Dendritic cell treated with granulocyte-macrophage colony-stimulating factor and Interleukin-4, amounts not matched to agents 40 ng/mL and 50 ng/mL, for 4 days (primary cell): ENCODE data around the gene RCN2.

Source experiments
- H3K27ac Mint-ChIP-seq: one replicate; pipeline ENCODE4 v1.8.0; 2022; ENCODE audit warnings: mild to moderate bottlenecking, mixed read lengths
- H3K27me3 Mint-ChIP-seq: one replicate; pipeline ENCODE4 v1.8.0; 2022; ENCODE audit warnings: mild to moderate bottlenecking, mixed read lengths
- H3K36me3 Mint-ChIP-seq: one replicate; pipeline ENCODE4 v1.8.0; 2022; ENCODE audit warnings: low read depth, mixed read lengths
- H3K4me1 Mint-ChIP-seq: one replicate; pipeline ENCODE4 v1.8.0; 2022; ENCODE audit warnings: low read depth, mixed read lengths
- H3K4me3 Mint-ChIP-seq: one replicate; pipeline ENCODE4 v1.8.0; 2022; ENCODE audit warnings: mild to moderate bottlenecking, moderate library complexity, mixed read lengths
- H3K9me3 Mint-ChIP-seq: one replicate; pipeline ENCODE4 v1.8.0; 2022; ENCODE audit warnings: mixed read lengths
- intact Hi-C: fragments of 100-400 bp; cut with micrococcal nuclease; formaldehyde crosslinking; loops from one replicate; pipeline ENCODE4 v1.15.0; 2022

Gene RCN2

DNA sequence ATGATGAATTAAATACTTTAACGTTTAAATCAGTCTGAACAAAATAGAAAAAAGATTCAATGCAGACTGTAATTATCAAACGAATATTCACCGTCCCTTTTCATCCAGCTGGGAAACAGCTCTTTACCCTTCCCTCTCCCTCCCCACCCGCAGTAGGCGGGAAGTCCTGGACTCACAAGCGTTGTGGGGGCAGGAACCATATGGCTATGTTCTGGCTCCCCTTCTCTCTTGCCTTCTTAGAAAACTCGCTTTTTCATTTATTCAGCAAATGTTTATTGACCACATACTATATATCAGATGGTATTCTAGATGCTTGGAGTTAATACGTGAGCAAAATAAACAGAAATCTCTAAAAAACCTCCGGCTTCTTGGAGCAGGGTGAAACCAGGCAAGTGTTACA lies 25.7 kb upstream of the RCN2 start:
- intact Hi-C loops = loop anchor here (2.0 kb wide), 1 partner anchor 25 kb away; the partner anchor contains the start of gene RCN2
- Mint-ChIP-seq H3K4me3 (peak overlapping the region; percentile 90), H3K9me3 (no peaks in the 10 kb centered on the region), H3K36me3 (peaks cover 6% of the 10 kb centered on the region), H3K27me3 (peaks cover 5% of the 10 kb centered on the region), H3K27ac (peak overlapping the region; percentile 87), H3K4me1 (peaks cover 42% of the 10 kb centered on the region)

DNA sequence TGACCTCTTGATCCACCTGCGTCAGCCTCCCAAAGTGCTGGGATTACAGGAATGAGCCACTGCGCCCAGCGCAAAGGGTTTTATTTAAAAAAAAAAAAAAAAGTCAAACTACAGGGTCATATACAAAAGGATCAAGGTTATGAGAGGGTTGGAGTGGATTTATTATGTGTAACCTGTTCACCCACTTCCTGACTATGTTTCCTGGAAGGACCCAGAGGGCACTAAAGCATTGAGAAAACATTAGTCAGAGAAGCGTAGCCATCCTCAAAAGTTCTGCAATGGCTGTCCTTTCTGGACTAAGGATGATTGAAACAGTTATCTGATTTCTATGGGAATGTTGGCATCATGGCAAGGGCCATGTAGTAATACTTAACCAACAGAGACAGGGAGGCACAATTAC lies 19.1 kb upstream of the RCN2 start:
- no peaks in the 10 kb centered on the region for H3K9me3 Mint-ChIP-seq
- peaks cover 9% of the 10 kb centered on the region for H3K27me3 Mint-ChIP-seq
- H3K4me1 Mint-ChIP-seq = peaks cover 10% of the 10 kb centered on the region
- intact Hi-C loops = no loop called here
- H3K36me3 Mint-ChIP-seq = no peaks in the 10 kb centered on the region
- no peak overlapping the region for H3K4me3 Mint-ChIP-seq
- no peak overlapping the region for H3K27ac Mint-ChIP-seq

DNA sequence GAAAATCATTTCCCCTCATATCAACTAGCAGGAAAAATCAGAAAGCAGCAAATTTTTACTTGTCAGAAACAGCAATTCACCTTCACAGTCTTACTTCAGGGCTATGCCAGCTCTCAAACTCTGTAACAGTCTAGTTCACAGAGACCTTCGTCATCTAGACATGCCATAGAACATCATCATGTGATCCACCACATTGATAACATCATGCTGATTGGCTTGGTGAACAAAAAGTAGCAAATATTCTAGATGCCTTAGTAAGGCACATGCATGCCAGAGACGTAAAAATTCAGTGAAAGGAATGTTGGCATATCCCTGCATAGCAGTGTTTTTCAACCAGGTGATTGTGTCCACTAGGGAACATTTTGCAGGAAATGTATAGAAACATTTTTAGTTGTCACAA lies 17.8 kb upstream of the RCN2 start:
- Mint-ChIP-seq H3K4me1 (no peaks in the 10 kb centered on the region), H3K9me3 (no peaks in the 10 kb centered on the region), H3K27ac (no peak overlapping the region), H3K36me3 (no peaks in the 10 kb centered on the region), H3K4me3 (no peak overlapping the region), H3K27me3 (peaks cover 11% of the 10 kb centered on the region)
- intact Hi-C loops = no loop called here

DNA sequence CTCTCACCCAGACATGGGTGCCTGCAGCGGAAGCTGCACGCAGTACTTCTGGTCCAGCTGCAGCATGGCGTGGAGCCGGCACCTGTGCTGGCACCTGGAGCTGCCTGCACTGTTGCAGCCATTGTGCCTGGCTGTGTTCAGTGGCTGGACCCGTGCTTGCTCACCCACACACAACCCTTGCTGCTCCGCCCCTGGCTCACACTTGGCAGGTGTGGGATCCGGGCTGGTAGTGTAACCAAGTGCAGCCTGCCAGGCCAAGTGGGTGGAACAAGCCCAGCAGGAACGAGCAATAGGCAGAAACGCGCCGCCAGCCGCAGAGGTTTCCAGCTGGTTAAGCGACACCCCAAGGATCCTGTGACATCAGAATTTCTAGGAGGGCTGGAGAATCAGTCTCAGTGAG lies 15.2 kb upstream of the RCN2 start:
- Mint-ChIP-seq H3K27me3 (peaks cover 12% of the 10 kb centered on the region), H3K4me3 (no peak overlapping the region), H3K27ac (no peak overlapping the region), H3K9me3 (no peaks in the 10 kb centered on the region), H3K36me3 (no peaks in the 10 kb centered on the region), H3K4me1 (no peaks in the 10 kb centered on the region)
- intact Hi-C loops = no loop called here

DNA sequence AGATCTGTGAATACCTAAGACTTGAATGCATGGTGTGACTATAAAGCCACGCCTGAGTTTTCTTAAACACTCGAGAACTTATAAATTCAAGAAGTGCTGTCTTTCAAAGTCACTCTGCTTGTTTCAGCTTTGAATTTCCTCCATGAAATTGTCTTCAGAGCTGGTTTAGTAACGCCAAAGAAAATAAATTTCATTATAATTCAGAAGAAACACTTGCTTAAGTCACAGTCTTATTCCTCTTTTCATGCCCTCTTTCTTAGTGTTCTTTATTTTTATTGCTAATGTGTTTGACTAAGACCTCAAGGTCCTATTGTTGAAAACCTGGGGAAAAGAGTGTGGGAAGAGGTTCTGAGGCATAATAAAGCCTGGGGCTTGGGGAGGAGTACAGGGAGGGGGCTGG lies 3.3 kb upstream of the RCN2 start:
- no peaks in the 10 kb centered on the region for H3K9me3 Mint-ChIP-seq
- H3K4me3 Mint-ChIP-seq = no peak overlapping the region
- H3K27me3 Mint-ChIP-seq = no peaks in the 10 kb centered on the region
- intact Hi-C loops = no loop called here
- H3K27ac Mint-ChIP-seq = no peak overlapping the region
- H3K36me3 Mint-ChIP-seq = no peaks in the 10 kb centered on the region
- H3K4me1 Mint-ChIP-seq = peaks cover 10% of the 10 kb centered on the region

DNA sequence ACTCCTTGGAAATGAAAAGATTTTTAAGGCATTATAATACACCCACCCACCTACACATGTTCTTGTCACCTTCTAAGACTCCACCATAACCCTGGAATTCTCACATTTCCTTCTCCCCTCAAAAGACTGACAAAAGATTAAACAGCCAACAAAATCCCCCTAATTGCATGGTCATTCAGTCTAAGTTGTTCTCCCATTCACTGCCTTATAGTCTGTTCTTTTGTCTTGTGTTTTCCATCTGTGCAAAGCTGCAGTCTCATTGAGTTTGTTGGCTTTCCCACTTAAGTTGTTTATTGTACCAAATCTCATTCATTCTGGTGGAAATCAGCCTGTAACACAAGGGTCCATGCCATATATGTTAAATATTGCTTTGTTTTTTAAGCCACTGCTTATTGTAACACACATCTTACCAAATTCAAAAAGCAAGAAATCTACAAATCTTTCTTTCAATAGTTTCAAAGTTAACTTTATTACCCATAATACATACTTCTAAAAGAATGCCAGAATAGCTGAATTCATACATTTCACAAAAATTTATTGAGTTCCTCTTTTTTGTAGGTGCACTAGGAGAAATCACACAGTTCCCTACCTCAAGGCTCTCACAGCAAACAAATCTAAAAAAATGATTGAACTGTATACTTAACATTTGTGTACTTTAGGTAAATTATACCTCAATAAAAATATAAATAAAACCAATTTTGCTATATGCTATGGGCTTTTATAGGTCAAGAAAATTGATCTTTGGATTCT lies 2.4 kb upstream of the RCN2 start:
- Mint-ChIP-seq H3K4me3 (no peak overlapping the region), H3K36me3 (no peaks in the 10 kb centered on the region), H3K27me3 (no peaks in the 10 kb centered on the region), H3K4me1 (peaks cover 10% of the 10 kb centered on the region), H3K27ac (no peak overlapping the region), H3K9me3 (no peaks in the 10 kb centered on the region)
- intact Hi-C loops = no loop called here

DNA sequence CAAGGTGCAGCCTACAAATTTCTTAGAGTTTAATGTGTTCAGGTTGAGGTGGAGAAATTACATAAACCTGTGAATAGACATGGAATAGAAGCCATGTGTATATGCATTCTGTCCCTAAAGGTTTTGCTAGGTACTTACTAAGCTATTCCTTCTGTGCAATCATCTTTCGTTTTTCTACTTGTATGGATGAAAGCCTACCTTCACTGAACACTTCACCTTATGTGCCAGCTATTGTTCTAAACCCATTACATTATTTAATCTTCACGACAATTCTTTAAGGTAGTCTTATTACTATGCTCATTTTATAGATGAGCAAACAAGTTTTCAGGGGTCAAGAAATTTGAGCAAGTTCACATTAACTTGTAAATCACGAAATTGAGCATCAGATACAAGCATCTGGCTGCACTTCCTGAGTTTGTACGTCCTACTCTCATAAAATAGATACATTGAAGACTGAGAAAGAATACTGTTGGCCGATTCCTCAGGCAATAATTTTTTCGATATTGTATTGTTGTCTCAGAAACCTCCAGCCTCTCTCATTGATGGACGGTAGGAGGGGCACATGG lies 635 bp upstream of the RCN2 start:
- Mint-ChIP-seq H3K4me1 (peaks cover 10% of the 10 kb centered on the region), H3K9me3 (no peaks in the 10 kb centered on the region), H3K27me3 (no peaks in the 10 kb centered on the region), H3K36me3 (peaks cover 11% of the 10 kb centered on the region), H3K4me3 (peak overlapping the region; percentile 80), H3K27ac (peak overlapping the region; percentile 75)
- intact Hi-C loops = loop anchor here (2.0 kb wide), 1 partner anchor 26 kb away; the partner anchor contains the start of gene SCAPER

DNA sequence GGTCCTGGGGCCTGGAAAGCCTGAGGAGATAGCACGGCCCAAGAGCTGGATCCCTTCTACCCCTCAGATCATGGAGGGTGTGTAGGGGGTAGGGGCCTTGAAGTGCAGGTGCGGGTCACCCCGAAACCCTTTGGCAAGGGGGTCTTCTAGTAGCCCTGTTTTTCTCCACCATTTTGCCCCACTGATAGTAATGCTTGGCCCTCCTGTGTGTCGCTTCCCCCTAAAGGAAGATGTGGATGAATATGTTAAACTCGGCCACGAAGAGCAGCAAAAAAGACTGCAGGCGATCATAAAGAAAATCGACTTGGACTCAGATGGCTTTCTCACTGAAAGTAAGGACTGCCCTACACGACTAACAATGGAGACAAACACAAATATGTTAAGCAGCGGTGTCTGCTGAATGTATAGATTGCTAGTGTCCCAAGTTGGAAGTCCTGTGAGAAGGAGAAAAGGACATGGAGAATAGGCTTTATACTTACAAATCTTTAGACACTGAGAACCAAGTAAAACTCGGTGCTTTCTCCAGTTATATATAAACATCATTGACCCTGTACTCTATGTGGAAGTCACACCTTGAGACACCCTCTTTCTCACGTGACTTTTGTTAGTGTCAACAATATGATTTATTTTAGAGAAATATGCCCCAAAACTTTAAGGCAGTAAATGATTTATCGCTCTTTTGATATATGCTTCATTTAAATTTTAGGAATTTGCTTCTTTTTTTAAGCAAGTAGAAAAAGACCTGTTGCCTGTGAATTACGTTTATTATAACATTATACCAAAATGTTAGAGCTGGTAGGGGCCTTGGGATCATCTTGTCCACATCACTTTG lies 802 bp downstream of the RCN2 start:
- Mint-ChIP-seq H3K4me3 (peak overlapping the region; percentile 80), H3K9me3 (no peaks in the 10 kb centered on the region), H3K27ac (peak overlapping the region; percentile 75), H3K27me3 (no peaks in the 10 kb centered on the region), H3K4me1 (peaks cover 10% of the 10 kb centered on the region), H3K36me3 (peaks cover 15% of the 10 kb centered on the region)
- intact Hi-C loops = no loop called here

DNA sequence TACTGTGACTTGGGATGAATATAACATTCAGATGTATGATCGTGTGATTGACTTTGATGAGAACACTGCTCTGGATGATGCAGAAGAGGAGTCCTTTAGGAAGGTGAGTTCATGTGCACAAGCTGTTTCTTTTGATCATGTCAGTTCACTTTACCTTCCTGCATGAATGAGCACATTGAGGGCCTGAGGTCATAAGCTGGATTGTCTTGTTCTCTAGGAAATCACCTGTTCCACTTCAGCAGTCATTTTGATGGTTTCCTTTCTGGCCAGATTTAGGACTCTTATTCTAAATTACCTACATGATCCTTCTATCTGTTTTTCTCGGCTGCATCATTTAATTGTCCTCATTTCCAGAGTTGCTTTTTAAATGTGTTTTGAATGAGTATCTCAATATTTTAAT lies 4.1 kb downstream of the RCN2 start:
- Mint-ChIP-seq H3K4me1 (peaks cover 10% of the 10 kb centered on the region), H3K27ac (no peak overlapping the region)
- intact Hi-C loops = no loop called here

DNA sequence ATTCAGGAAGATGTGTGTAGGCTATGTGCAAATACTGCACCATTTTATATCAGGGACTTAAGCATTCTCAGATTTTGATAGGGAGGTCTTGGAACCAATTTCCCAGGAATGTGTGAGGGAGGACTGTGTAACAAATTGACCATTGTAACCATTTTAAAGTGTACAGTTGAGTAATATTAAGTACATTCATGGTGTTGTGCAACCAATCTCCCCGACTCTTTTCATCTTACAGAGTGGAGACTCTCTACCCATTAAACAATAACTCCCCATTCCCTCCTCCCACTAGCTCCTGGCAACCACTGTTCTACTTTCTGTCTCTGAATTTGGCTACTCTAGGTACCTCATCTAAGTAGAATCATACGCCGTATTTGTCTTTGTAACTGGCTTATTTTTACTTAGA lies 5.1 kb downstream of the RCN2 start:
- Mint-ChIP-seq H3K27me3 (no peaks in the 10 kb centered on the region), H3K36me3 (peaks cover 15% of the 10 kb centered on the region), H3K9me3 (no peaks in the 10 kb centered on the region), H3K4me1 (peaks cover 4% of the 10 kb centered on the region), H3K4me3 (no peak overlapping the region), H3K27ac (no peak overlapping the region)
- intact Hi-C loops = no loop called here

More for the DNA sequence above, 4.1 kb downstream of the RCN2 start:
- no peaks in the 10 kb centered on the region for H3K27me3 Mint-ChIP-seq
- H3K36me3 Mint-ChIP-seq = peaks cover 15% of the 10 kb centered on the region
- H3K4me3 Mint-ChIP-seq = no peak overlapping the region
- no peaks in the 10 kb centered on the region for H3K9me3 Mint-ChIP-seq

DNA sequence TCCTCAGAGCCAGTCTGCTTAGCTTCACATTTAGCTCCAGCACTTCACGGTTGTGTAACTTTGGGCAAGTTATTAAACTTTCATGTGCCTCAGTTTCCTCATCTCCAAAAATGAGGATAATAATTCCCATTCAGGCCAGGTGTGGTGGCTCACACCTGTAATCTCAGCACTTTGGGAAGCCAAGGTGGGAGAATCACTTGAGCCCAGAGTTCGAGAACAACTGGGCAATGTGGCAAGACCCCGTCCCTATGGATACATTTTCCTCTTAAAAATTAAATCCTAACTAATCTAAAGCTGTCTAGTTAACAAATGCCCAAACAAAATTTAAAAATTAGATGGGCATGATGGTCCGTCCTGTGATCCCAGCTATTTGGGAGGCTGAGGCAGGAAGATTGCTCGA lies 7.2 kb downstream of the RCN2 start:
- Mint-ChIP-seq H3K36me3 (peaks cover 22% of the 10 kb centered on the region), H3K4me3 (no peak overlapping the region), H3K27me3 (no peaks in the 10 kb centered on the region), H3K4me1 (no peaks in the 10 kb centered on the region), H3K9me3 (no peaks in the 10 kb centered on the region), H3K27ac (no peak overlapping the region)
- intact Hi-C loops = no loop called here

DNA sequence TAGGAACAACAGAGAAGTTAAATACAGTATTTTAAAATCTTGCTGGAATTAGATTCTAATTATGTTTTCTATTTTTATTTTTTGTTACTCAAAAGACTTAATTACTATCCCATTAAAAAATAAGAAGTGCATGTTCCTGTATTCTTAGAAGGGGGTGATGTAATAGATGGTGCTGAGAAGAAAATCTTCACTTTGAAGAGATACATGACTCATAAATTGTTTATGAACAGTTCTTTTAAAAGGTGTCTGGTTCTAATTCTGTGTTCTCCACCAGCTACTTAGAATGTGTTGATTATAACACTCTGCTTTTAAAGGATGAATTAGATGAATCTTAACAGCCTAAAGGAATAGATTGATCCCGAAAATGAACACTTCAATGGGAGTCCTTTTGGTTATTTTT lies 8.2 kb downstream of the RCN2 start:
- H3K4me3 Mint-ChIP-seq = no peak overlapping the region
- intact Hi-C loops = no loop called here
- no peak overlapping the region for H3K27ac Mint-ChIP-seq
- no peaks in the 10 kb centered on the region for H3K27me3 Mint-ChIP-seq
- no peaks in the 10 kb centered on the region for H3K4me1 Mint-ChIP-seq
- no peaks in the 10 kb centered on the region for H3K9me3 Mint-ChIP-seq
- peaks cover 31% of the 10 kb centered on the region for H3K36me3 Mint-ChIP-seq

DNA sequence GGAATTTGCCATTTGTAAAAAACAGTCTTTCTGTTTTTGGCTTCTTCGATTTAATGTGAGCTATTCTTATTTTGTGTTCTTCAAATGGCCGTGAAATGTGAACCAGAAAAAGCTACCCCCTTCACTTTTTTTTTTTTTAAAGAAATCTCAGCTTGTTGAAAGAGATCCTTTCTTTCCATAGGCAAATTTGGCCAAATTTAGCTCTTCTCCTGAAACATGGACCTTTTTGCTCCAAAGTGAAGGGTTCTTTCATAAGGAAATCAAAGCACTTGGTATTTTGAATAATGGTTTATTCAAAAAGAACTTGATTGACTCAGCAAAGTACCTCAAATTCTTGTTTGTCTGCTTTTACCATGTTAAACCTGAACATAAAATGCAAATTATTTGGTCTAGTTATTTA lies 10.1 kb downstream of the RCN2 start:
- Mint-ChIP-seq H3K9me3 (no peaks in the 10 kb centered on the region), H3K27me3 (no peaks in the 10 kb centered on the region), H3K27ac (no peak overlapping the region), H3K36me3 (peaks cover 33% of the 10 kb centered on the region), H3K4me1 (no peaks in the 10 kb centered on the region), H3K4me3 (no peak overlapping the region)
- intact Hi-C loops = no loop called here

DNA sequence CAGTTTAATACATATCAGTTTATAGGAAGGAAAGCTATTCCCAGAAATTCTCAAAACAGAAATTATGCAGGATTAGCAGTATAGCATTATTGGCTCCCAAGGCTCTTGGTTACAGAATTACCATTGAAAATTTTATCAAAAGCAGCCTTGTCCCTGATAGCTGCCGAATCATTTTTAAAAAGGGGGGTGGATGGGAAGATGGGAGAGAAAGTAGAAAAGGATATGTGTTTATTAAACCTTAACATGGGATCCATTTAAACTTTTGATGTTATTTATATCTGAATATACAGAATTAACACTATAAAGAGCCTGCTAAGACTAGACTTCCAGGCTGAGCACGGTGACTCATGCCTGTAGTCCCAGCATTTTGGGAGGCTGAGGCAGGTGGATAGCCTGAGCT lies 10.8 kb downstream of the RCN2 start:
- H3K27ac Mint-ChIP-seq = no peak overlapping the region
- no peak overlapping the region for H3K4me3 Mint-ChIP-seq
- no peaks in the 10 kb centered on the region for H3K4me1 Mint-ChIP-seq
- H3K9me3 Mint-ChIP-seq = no peaks in the 10 kb centered on the region
- H3K36me3 Mint-ChIP-seq = peaks cover 38% of the 10 kb centered on the region
- H3K27me3 Mint-ChIP-seq = no peaks in the 10 kb centered on the region
- intact Hi-C loops = no loop called here
